ENCODE results near the gene TRMT2B. TPM values are rescaled to one million over a fixed set of nuclear protein-coding genes. Genes with fewer than 3 reads are reported as not detected.
A peak's percentile ranks its signal among the peaks of the same experiment; 100 is the strongest.
"Not testable (repeated sequence)": the region's sequence is repeated elsewhere in the genome, so short reads cannot be mapped to it uniquely, and the experiment has no call there.

TRMT2B gene
- total RNA-seq, 2 donors from 2014 or later, result 24.4 to 25.9 TPM

DNA sequence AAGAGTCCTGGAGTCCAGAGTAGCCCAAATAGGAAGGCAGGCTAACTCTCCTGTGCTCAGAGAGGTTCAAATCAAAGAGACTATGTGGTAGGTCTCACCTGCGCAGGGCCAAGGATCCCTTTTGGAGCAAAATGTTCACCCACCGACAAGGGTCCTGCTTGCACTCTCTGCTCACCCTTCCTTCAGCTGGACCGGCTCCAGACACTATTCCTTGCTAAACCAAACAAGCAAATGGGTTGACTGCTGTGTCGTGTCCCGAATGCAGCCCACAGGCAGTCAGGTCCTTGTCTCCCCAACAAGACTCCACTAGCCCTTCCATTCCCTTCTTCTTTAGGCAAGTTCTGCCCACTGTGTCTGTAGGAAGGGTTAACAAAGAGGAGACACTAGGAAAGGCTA lies 760 bp downstream of the TRMT2B start:
- Mint-ChIP-seq H3K4me1 (ENCODE audit: low read depth) (peaks cover 25% of the 10 kb centered on the region), H3K4me3 (peak overlapping the region; percentile 86 to 93), H3K27me3 (ENCODE audit: low read depth) (peaks cover 9% of the 10 kb centered on the region), H3K9me3 (no peaks in the 10 kb centered on the region), H3K27ac (peak overlapping the region; percentile 91), H3K36me3 (ENCODE audit: insufficient read depth in 2 of 2) (peaks cover 1 to 8% of the 10 kb centered on the region in 2 donors)
- DNase-seq (no peak), ATAC-seq (replicated peaks in 1 of 2) (no peak)

DNA sequence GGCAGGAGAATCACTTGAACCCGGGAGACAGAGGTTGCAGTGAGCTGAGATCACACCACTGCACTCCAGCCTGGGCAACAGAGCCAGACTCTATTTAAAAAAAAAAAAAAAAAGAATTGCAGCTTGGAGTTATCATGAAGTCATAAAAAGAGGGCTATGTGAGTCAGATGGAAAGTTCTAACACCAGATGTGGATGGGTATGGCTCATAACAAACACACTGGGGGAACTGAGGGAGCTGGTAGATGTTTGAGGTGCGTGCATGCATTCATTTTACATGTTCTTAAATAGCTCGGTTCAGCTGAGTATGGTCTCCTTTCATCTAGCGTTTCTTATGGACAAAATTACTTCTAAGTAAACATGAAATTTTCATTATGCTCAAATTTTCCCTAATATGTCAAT lies 11.7 kb downstream of the TRMT2B start:
- peak overlapping the region in 1 of 2 donors; percentile 19 for H3K4me3 Mint-ChIP-seq
- peaks cover 6% of the 10 kb centered on the region for H3K4me1 Mint-ChIP-seq (ENCODE audit: low read depth)
- H3K27ac Mint-ChIP-seq, result no peak overlapping the region
- peak; percentile 2 to 3 for DNase-seq
- no peaks in the 10 kb centered on the region for H3K9me3 Mint-ChIP-seq
- ATAC-seq (replicated peaks in 1 of 2), result peak; percentile 74 to 93
- H3K27me3 Mint-ChIP-seq (ENCODE audit: low read depth), result no peaks in the 10 kb centered on the region
- peaks cover 7 to 10% of the 10 kb centered on the region in 2 donors for H3K36me3 Mint-ChIP-seq (ENCODE audit: insufficient read depth in 2 of 2)

DNA sequence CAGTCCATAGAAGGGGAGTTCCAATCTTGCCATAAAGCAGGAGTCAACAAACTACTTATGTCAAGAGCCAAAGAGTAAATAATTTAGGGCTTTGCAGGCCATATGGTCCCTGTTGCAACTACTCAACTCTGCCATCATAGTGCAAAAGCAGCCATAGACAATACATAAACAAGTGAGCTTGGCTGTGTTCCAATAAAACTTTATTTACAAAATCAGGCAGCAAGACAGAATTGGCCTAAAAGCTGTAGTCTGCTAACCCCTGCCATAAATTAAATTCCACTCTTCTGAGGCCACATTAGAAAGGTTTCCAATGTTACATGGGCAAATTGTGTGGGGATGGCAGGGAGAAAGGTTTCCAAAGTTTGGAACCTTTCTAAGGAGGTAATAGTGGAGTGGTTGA lies 14.7 kb downstream of the TRMT2B start:
- no peak overlapping the region for H3K4me3 Mint-ChIP-seq
- no peaks in the 10 kb centered on the region for H3K9me3 Mint-ChIP-seq
- H3K36me3 Mint-ChIP-seq (ENCODE audit: insufficient read depth in 2 of 2), result peaks cover 7 to 8% of the 10 kb centered on the region in 2 donors
- H3K4me1 Mint-ChIP-seq (ENCODE audit: low read depth), result peaks cover 6% of the 10 kb centered on the region
- DNase-seq (no peak), ATAC-seq (replicated peaks in 1 of 2) (no peak)
- H3K27ac Mint-ChIP-seq, result no peak overlapping the region
- no peaks in the 10 kb centered on the region for H3K27me3 Mint-ChIP-seq (ENCODE audit: low read depth)

- peaks cover 6 to 16% of the 10 kb centered on the region in 2 donors for H3K36me3 Mint-ChIP-seq (ENCODE audit: insufficient read depth in 2 of 2)
- DNase-seq (no peak), ATAC-seq (replicated peaks in 1 of 2) (no peak)
- H3K27me3 Mint-ChIP-seq (ENCODE audit: low read depth), result peaks cover 13% of the 10 kb centered on the region
- no peak overlapping the region for H3K4me3 Mint-ChIP-seq
- peak overlapping the region; percentile 75 for H3K27ac Mint-ChIP-seq
- H3K9me3 Mint-ChIP-seq, result peaks cover 0 to 2% of the 10 kb centered on the region in 2 donors
- peaks cover 7% of the 10 kb centered on the region for H3K4me1 Mint-ChIP-seq (ENCODE audit: low read depth)
These were observed 22.2 kb downstream of the TRMT2B start for GRCh38 chrX:101029665-101030064.

DNA sequence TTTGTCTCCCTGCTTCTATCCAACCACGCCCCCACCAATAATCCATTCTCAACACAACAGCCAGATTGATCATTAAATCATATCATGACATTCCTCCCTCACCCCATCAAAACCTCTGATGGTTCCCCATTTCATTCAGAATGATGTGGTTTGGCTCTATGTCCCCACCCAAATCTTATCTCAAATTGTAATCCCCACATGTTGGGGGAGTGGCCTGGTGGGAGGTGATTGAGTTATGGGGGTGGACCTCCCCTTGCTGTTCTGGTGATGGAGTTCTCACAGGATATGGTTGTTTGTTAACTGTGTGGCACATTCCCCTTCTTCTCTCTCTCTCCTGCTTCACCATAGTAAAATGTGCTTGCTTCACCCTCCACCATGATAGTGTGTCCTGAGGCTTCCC lies 23.3 kb downstream of the TRMT2B start:
- no peak for DNase-seq
- Mint-ChIP-seq H3K4me1 (ENCODE audit: low read depth) (peaks cover 7% of the 10 kb centered on the region), H3K27ac (no peak overlapping the region), H3K36me3 (ENCODE audit: insufficient read depth in 2 of 2) (peaks cover 6 to 16% of the 10 kb centered on the region in 2 donors), H3K27me3 (ENCODE audit: low read depth) (peaks cover 13% of the 10 kb centered on the region), H3K4me3 (no peak overlapping the region), H3K9me3 (peaks cover 0 to 2% of the 10 kb centered on the region in 2 donors)
- ATAC-seq (replicated peaks in 1 of 2), result no peak

DNA sequence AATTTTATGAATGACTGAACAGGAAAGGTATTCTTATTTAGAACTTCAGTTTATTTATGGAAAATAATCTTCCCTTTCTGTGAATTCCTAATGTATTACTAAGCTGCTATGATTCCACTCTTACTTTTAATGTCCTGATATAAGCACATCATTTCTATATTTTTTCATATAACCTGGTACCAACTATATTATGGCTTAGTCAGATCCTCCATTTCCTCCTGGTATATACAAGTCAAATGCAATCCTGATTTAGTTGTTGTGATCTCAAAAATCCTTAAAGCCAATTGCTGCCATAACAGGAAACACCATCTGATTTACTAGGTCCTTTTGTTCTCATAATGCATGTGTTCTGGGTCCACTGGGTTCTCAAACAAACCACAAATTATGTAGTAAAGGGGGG lies 26.8 kb downstream of the TRMT2B start:
- Mint-ChIP-seq H3K36me3 (ENCODE audit: insufficient read depth in 2 of 2) (peaks cover 7 to 19% of the 10 kb centered on the region in 2 donors), H3K27ac (no peak overlapping the region), H3K9me3 (peaks cover 0 to 2% of the 10 kb centered on the region in 2 donors), H3K4me1 (ENCODE audit: low read depth) (peaks cover 7% of the 10 kb centered on the region), H3K27me3 (ENCODE audit: low read depth) (peaks cover 13% of the 10 kb centered on the region), H3K4me3 (no peak overlapping the region)
- DNase-seq (no peak), ATAC-seq (replicated peaks in 1 of 2) (no peak)

DNA sequence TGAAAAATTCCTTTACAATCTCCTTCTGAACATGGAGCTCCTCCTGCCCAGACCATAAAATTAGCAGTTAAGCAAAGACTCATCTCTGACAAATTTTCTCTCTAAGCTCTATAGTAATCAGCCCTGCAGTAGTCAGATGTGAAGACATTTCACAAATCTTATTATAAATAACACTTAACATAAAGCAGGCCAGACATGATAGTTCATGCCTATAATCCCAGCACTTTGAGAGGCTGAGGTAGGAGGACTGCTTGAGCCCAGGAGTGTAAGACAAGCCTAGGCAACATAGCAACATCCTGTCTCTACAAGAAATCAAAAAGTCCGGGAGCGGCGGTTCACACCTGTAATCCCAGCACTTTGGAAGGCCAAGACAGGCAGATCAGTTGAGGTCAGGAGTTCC lies 29.9 kb downstream of the TRMT2B start:
- peaks cover 3 to 16% of the 10 kb centered on the region in 2 donors for H3K36me3 Mint-ChIP-seq (ENCODE audit: insufficient read depth in 2 of 2)
- ATAC-seq (replicated peaks in 1 of 2), result no peak
- no peaks in the 10 kb centered on the region for H3K4me1 Mint-ChIP-seq (ENCODE audit: low read depth)
- no peak for DNase-seq
- no peak overlapping the region for H3K4me3 Mint-ChIP-seq
- no peaks in the 10 kb centered on the region for H3K9me3 Mint-ChIP-seq
- no peak overlapping the region for H3K27ac Mint-ChIP-seq
- no peaks in the 10 kb centered on the region for H3K27me3 Mint-ChIP-seq (ENCODE audit: low read depth)

GRCh38 chrX:101012031-101012430 lies 39.9 kb downstream of the TRMT2B start:
- not testable (repeated sequence) for H3K27ac Mint-ChIP-seq; H3K36me3 Mint-ChIP-seq (ENCODE audit: insufficient read depth in 2 of 2); H3K4me3 Mint-ChIP-seq; H3K4me1 Mint-ChIP-seq (ENCODE audit: low read depth); H3K9me3 Mint-ChIP-seq; H3K27me3 Mint-ChIP-seq (ENCODE audit: low read depth); ATAC-seq (replicated peaks in 1 of 2); DNase-seq

- DNase-seq (no peak), ATAC-seq (replicated peaks in 1 of 2) (no peak)
- Mint-ChIP-seq H3K9me3 (no peaks in the 10 kb centered on the region), H3K27ac (no peak overlapping the region), H3K27me3 (ENCODE audit: low read depth) (no peaks in the 10 kb centered on the region), H3K36me3 (ENCODE audit: insufficient read depth in 2 of 2) (peaks cover 2 to 5% of the 10 kb centered on the region in 2 donors), H3K4me1 (ENCODE audit: low read depth) (no peaks in the 10 kb centered on the region), H3K4me3 (no peak overlapping the region)
These were observed 42.8 kb downstream of the TRMT2B start for GRCh38 chrX:101009090-101009489.

- Mint-ChIP-seq H3K36me3 (ENCODE audit: insufficient read depth in 2 of 2) (no peaks in the 10 kb centered on the region), H3K27me3 (ENCODE audit: low read depth) (no peaks in the 10 kb centered on the region), H3K9me3 (no peaks in the 10 kb centered on the region), H3K4me1 (ENCODE audit: low read depth) (peaks cover 17% of the 10 kb centered on the region), H3K4me3 (no peak overlapping the region), H3K27ac (no peak overlapping the region)
- ATAC-seq (replicated peaks in 1 of 2) (no peak), DNase-seq (no peak)
These were observed 52.5 kb downstream of the TRMT2B start for GRCh38 chrX:100999451-100999850.

GRCh38 chrX:100995469-100995868 lies 56.4 kb downstream of the TRMT2B start:
- DNase-seq (peak; percentile 14 to 32), ATAC-seq (replicated peaks in 1 of 2) (peak; percentile 28 to 54)
- no peaks in the 10 kb centered on the region for H3K9me3 Mint-ChIP-seq
- H3K27ac Mint-ChIP-seq, result peak overlapping the region; percentile 83
- no peaks in the 10 kb centered on the region for H3K36me3 Mint-ChIP-seq (ENCODE audit: insufficient read depth in 2 of 2)
- H3K27me3 Mint-ChIP-seq (ENCODE audit: low read depth), result no peaks in the 10 kb centered on the region
- H3K4me3 Mint-ChIP-seq, result peak overlapping the region; percentile 42 to 57
- peaks cover 25% of the 10 kb centered on the region for H3K4me1 Mint-ChIP-seq (ENCODE audit: low read depth)

DNA sequence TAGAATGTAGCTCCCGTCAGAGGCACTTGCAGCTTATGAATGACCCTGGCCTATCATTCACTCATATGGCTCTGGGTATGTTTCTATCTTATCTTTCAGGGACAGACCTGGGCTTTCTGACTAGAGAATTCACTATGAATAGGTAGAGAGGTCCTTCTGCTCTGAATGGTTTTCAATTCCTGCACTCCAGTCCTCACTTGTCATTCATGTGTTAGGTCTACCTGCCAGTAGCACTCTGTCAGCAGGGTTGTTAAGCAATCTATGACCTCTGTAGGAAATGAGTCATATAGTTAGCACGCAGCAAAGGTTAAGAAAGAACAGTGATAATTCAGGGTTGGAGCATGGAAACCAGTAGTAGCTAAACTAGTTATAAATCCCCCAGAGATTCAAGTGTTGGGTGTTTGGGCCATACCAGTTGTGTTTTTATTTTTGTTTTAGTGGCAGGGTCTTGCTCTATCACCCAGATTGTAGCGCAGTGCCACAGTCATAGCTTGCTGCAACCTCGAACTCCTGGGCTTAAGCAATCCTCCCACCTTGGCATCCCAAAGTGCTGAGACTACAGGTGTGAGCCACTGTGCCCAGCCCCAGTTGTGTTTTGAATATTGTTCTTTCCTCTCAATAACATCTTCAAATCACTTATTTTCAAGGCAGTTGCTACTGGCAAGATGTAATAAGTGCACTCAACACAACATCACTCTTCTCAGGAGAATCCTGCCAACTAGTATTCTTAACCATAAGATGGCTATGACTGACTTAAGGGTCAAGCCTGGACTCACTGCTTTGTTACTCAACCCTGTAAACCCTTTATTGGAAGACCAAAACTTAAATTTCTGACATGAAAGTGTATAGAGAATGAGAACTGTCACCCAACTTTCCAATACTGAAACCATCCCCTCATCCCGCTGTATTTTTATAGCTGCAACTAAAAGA lies 57.3 kb downstream of the TRMT2B start:
- Mint-ChIP-seq H3K4me1 (ENCODE audit: low read depth) (peaks cover 25% of the 10 kb centered on the region), H3K36me3 (ENCODE audit: insufficient read depth in 2 of 2) (no peaks in the 10 kb centered on the region), H3K9me3 (no peaks in the 10 kb centered on the region), H3K27ac (peak overlapping the region; percentile 83), H3K4me3 (peak overlapping the region; percentile 42 to 57), H3K27me3 (ENCODE audit: low read depth) (no peaks in the 10 kb centered on the region)
- DNase-seq (peak; percentile 13 to 19), ATAC-seq (replicated peaks in 1 of 2) (peak; percentile 92 to 94)

- ATAC-seq (replicated peaks in 1 of 2), result no peak
- H3K9me3 Mint-ChIP-seq, result no peaks in the 10 kb centered on the region
- no peak for DNase-seq
- peaks cover 12% of the 10 kb centered on the region for H3K27me3 Mint-ChIP-seq (ENCODE audit: low read depth)
- no peak overlapping the region for H3K4me3 Mint-ChIP-seq
- H3K27ac Mint-ChIP-seq, result no peak overlapping the region
- no peaks in the 10 kb centered on the region for H3K36me3 Mint-ChIP-seq (ENCODE audit: insufficient read depth in 2 of 2)
- peaks cover 15% of the 10 kb centered on the region for H3K4me1 Mint-ChIP-seq (ENCODE audit: low read depth)
These were observed 61.8 kb downstream of the TRMT2B start for GRCh38 chrX:100990139-100990538.

All from activated T-cell treated with anti-CD3 and anti-CD28 coated beads, Interleukin-2, amount 50 U/mL, for 72 hours (primary cell).